Measurements from ENCODE around the gene PDE6A. TPM values are rescaled to one million over a fixed set of nuclear protein-coding genes. Genes with fewer than 3 reads are reported as not detected.

The PDE6A gene
- total and polyA plus RNA-seq, 2 of the 13 experiments (the other 11 are each of a cell fraction or from before 2014, with no cell fraction given), result 0.01 TPM; not detected in 1

DNA sequence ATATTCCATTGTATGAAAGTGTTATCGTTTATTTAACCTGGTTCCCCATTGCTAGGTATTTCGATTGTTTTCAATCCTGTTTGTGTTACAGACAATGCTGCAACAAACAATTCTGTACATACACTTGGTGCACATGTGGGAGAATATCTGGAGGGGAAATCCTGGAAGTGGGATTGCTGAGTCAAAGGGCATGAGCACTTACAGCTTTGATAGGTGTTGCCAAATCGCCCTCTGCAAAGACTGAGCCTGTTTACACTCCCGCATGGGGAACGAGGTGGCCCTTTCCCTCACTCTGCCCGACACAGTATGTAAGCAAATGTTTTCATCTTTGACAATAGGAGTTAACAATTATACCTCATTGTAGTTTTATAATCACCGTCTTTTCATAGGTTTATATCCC lies 66.2 kb downstream of the PDE6A start (continued):
- TF ChIP-seq, protein P1, sequence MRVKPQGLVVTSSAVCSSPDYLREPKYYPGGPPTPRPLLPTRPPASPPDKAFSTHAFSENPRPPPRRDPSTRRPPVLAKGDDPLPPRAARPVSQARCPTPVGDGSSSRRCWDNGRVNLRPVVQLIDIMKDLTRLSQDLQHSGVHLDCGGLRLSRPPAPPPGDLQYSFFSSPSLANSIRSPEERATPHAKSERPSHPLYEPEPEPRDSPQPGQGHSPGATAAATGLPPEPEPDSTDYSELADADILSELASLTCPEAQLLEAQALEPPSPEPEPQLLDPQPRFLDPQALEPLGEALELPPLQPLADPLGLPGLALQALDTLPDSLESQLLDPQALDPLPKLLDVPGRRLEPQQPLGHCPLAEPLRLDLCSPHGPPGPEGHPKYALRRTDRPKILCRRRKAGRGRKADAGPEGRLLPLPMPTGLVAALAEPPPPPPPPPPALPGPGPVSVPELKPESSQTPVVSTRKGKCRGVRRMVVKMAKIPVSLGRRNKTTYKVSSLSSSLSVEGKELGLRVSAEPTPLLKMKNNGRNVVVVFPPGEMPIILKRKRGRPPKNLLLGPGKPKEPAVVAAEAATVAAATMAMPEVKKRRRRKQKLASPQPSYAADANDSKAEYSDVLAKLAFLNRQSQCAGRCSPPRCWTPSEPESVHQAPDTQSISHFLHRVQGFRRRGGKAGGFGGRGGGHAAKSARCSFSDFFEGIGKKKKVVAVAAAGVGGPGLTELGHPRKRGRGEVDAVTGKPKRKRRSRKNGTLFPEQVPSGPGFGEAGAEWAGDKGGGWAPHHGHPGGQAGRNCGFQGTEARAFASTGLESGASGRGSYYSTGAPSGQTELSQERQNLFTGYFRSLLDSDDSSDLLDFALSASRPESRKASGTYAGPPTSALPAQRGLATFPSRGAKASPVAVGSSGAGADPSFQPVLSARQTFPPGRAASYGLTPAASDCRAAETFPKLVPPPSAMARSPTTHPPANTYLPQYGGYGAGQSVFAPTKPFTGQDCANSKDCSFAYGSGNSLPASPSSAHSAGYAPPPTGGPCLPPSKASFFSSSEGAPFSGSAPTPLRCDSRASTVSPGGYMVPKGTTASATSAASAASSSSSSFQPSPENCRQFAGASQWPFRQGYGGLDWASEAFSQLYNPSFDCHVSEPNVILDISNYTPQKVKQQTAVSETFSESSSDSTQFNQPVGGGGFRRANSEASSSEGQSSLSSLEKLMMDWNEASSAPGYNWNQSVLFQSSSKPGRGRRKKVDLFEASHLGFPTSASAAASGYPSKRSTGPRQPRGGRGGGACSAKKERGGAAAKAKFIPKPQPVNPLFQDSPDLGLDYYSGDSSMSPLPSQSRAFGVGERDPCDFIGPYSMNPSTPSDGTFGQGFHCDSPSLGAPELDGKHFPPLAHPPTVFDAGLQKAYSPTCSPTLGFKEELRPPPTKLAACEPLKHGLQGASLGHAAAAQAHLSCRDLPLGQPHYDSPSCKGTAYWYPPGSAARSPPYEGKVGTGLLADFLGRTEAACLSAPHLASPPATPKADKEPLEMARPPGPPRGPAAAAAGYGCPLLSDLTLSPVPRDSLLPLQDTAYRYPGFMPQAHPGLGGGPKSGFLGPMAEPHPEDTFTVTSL (CRISPR knock-in tag; IDR thresholded peaks at IDR 0.05; ENCODE audit: borderline replicate concordance), result no peak
- TF ChIP-seq ZNF207 (IDR thresholded peaks at IDR 0.05; ENCODE audit: borderline replicate concordance), result no peak
- peak; percentile 51 for TF ChIP-seq CEBPG (CRISPR knock-in tag; IDR thresholded peaks at IDR 0.05)
- TF ChIP-seq FOXA3 (CRISPR knock-in tag; IDR thresholded peaks at IDR 0.05), result peak; percentile 66; the same call in 1 of the 2 replicates
- no peak for TF ChIP-seq MBNL3 (CRISPR knock-in tag; conservative IDR thresholded peaks at IDR 0.05)
- no peak for TF ChIP-seq ZNF362 (CRISPR knock-in tag; IDR thresholded peaks at IDR 0.05; ENCODE audit: borderline replicate concordance)
- no peak for TF ChIP-seq ZNF674 (CRISPR knock-in tag; IDR thresholded peaks at IDR 0.05; ENCODE audit: low read depth)
- no peak for TF ChIP-seq LCORL (IDR thresholded peaks at IDR 0.05)
- TF ChIP-seq LCORL (CRISPR knock-in tag; IDR thresholded peaks at IDR 0.05), result 0 out of 2 replicates have a peak, but pooled peaks have one; percentile 51
- no peak for TF ChIP-seq ZNF788 (CRISPR knock-in tag; IDR thresholded peaks at IDR 0.05; ENCODE audit: borderline replicate concordance)
- no peak for TF ChIP-seq SOX6 (IDR thresholded peaks at IDR 0.05)
- TF ChIP-seq SOX6 (CRISPR knock-in tag; IDR thresholded peaks at IDR 0.05), result peak; percentile 50
- TF ChIP-seq NR2F6 (IDR thresholded peaks at IDR 0.05), result 0 out of 2 replicates have a peak, but pooled peaks have one; percentile 21
- no peak for TF ChIP-seq NR2F6 (CRISPR knock-in tag; IDR thresholded peaks at IDR 0.05)
- no peak for TF ChIP-seq KLF6 (CRISPR knock-in tag; IDR thresholded peaks at IDR 0.05)
- no peak for TF ChIP-seq ZFP36L2 (CRISPR knock-in tag; IDR thresholded peaks at IDR 0.05)
- TF ChIP-seq USF2 (IDR thresholded peaks at IDR 0.05; ENCODE audit: low read depth, low read length), result no peak
- no peak for TF ChIP-seq USF2 (CRISPR knock-in tag; IDR thresholded peaks at IDR 0.05; ENCODE audit: borderline replicate concordance)
- TF ChIP-seq SALL1 (CRISPR knock-in tag; IDR thresholded peaks at IDR 0.05), result peak; percentile 47
- no peak for TF ChIP-seq CTCF (CRISPR knock-in tag; IDR thresholded peaks at IDR 0.05)
- peak; percentile 46; the same call in 1 of the 2 replicates for TF ChIP-seq SOX5 (CRISPR knock-in tag; IDR thresholded peaks at IDR 0.05; ENCODE audit: borderline replicate concordance)
